H9 (cell line): ENCODE results near the gene SPRED2. TPM values are rescaled to one million over a fixed set of nuclear protein-coding genes. Genes with fewer than 3 reads are reported as not detected.

Experiments
- DNase-seq: peaks from one replicate; pipeline ENCODE4 v3.0.0-alpha.2; 2017
- H2AFZ ChIP-seq: one replicate; pipeline ENCODE4 v1.6.1; 2013; ENCODE audit warnings: mild to moderate bottlenecking, low read length, control low read depth, moderate library complexity
- H2AK5ac ChIP-seq: 2 replicates; pipeline ENCODE4 v1.6.1; 2013; ENCODE audit warnings: low read length, control low read depth, mixed read lengths; ENCODE audit not compliant: insufficient read length
- H2BK120ac ChIP-seq: one replicate; pipeline ENCODE4 v1.6.1; 2013; ENCODE audit warnings: low read depth, mild to moderate bottlenecking, low read length, control low read depth, inconsistent platforms; ENCODE audit not compliant: poor library complexity, severe bottlenecking
- H2BK12ac ChIP-seq: 2 replicates; pipeline ENCODE4 v1.6.1; 2013; ENCODE audit warnings: low read length, control low read depth, mixed read lengths, low read depth; ENCODE audit not compliant: insufficient read length
- H2BK15ac ChIP-seq: 2 replicates; pipeline ENCODE4 v1.6.1; 2013; ENCODE audit warnings: low read depth, low read length, control low read depth
- H2BK20ac ChIP-seq: one replicate; pipeline ENCODE4 v1.6.1; 2013; ENCODE audit warnings: low read depth, mild to moderate bottlenecking, low read length, control low read depth, inconsistent platforms; ENCODE audit not compliant: poor library complexity, severe bottlenecking
- H2BK5ac ChIP-seq: 2 replicates; pipeline ENCODE4 v1.6.1; 2013; ENCODE audit warnings: low read length, control low read depth, mixed read lengths; ENCODE audit not compliant: insufficient read length
- H3K14ac ChIP-seq: 2 replicates; pipeline ENCODE4 v1.6.1; 2013; ENCODE audit warnings: low read length, control low read depth; ENCODE audit not compliant: insufficient read depth
- H3K18ac ChIP-seq: 2 replicates; pipeline ENCODE4 v1.6.1; 2013; ENCODE audit warnings: low read depth, mild to moderate bottlenecking, mixed read lengths, low read length, control low read depth; ENCODE audit not compliant: insufficient read length
- H3K23ac ChIP-seq: 2 replicates; pipeline ENCODE4 v1.6.1; 2013; ENCODE audit warnings: low read length, control low read depth, mixed read lengths, low read depth; ENCODE audit not compliant: insufficient read length
- H3K23me2 ChIP-seq: 2 replicates; pipeline ENCODE4 v1.6.1; 2013; ENCODE audit warnings: low read depth, mild to moderate bottlenecking, mixed read lengths, low read length, control low read depth; ENCODE audit not compliant: insufficient read length, poor library complexity, severe bottlenecking
- H3K27ac ChIP-seq: 2 replicates; pipeline ENCODE4 v1.5.1; 2013; ENCODE audit warnings: low read length, control low read depth, mixed read lengths, low read depth; ENCODE audit not compliant: insufficient read length
- H3K27me3 ChIP-seq: 2 replicates; pipeline ENCODE4 v1.6.1; 2013; ENCODE audit warnings: low read length, control low read depth, inconsistent platforms; ENCODE audit not compliant: insufficient read depth
- H3K4ac ChIP-seq: 2 replicates; pipeline ENCODE4 v1.6.1; 2013; ENCODE audit warnings: low read depth, mild to moderate bottlenecking, control low read depth, inconsistent platforms, low read length, moderate library complexity
- H3K4me1 ChIP-seq: 2 replicates; pipeline ENCODE4 v1.6.1; 2013; ENCODE audit warnings: low read length, control low read depth, inconsistent platforms; ENCODE audit not compliant: insufficient read depth
- H3K4me2 ChIP-seq: 2 replicates; pipeline ENCODE4 v1.6.1; 2013; ENCODE audit warnings: low read length, control low read depth, mixed read lengths; ENCODE audit not compliant: insufficient read length, insufficient read depth
- H3K56ac ChIP-seq: 2 replicates; pipeline ENCODE4 v1.6.1; 2013; ENCODE audit warnings: low read depth, mild to moderate bottlenecking, mixed read lengths, low read length, control low read depth; ENCODE audit not compliant: insufficient read length
- H3K79me1 ChIP-seq: 2 replicates; pipeline ENCODE4 v1.6.1; 2013; ENCODE audit warnings: low read depth, mild to moderate bottlenecking, moderate library complexity, low read length, control low read depth, inconsistent platforms; ENCODE audit not compliant: insufficient read depth, poor library complexity, severe bottlenecking
- H3K79me2 ChIP-seq: 2 replicates; pipeline ENCODE4 v1.6.1; 2013; ENCODE audit warnings: low read length, control low read depth, inconsistent platforms; ENCODE audit not compliant: insufficient read depth
- H3K9ac ChIP-seq: 2 replicates; pipeline ENCODE4 v1.6.1; 2013; ENCODE audit warnings: low read length, control low read depth, mixed read lengths; ENCODE audit not compliant: insufficient read length; ENCODE audit errors: extremely low read depth
- H3K9me3 ChIP-seq: one replicate; pipeline ENCODE4 v1.6.1; 2013; ENCODE audit warnings: low read depth, low read length, inconsistent platforms; ENCODE audit not compliant: control insufficient read depth
- H3T11ph ChIP-seq: one replicate; pipeline ENCODE4 v1.6.1; 2013; ENCODE audit warnings: mild to moderate bottlenecking, low read length, control low read depth, inconsistent platforms
- H4K20me1 ChIP-seq: one replicate; pipeline ENCODE4 v1.6.1; 2013; ENCODE audit not compliant: control insufficient read depth, insufficient read length, insufficient read depth
- H4K5ac ChIP-seq: 2 replicates; pipeline ENCODE4 v1.6.1; 2013; ENCODE audit warnings: low read depth, mild to moderate bottlenecking, mixed read lengths, low read length, control low read depth; ENCODE audit not compliant: insufficient read length
- H4K8ac ChIP-seq: replicated peaks from 2 replicates; pipeline ENCODE4 v1.6.1; 2013; ENCODE audit warnings: low read length, control low read depth, mixed read lengths, low read depth; ENCODE audit not compliant: insufficient read length
- H4K91ac ChIP-seq: 2 replicates; pipeline ENCODE4 v1.6.1; 2013; ENCODE audit warnings: low read depth, mild to moderate bottlenecking, moderate library complexity, mixed read lengths, low read length, control low read depth; ENCODE audit not compliant: insufficient read length
- H3K27ac Mint-ChIP-seq, 3 experiments: 2 replicates in 2 of 3; 3 replicates in 1 of 3; pipeline ENCODE4 v1.8.0; 2020 to 2021; ENCODE audit warnings: mixed read lengths in 3 of 3, mild to moderate bottlenecking in 1 of 3, moderate library complexity in 1 of 3
- H3K27me3 Mint-ChIP-seq: 2 replicates; pipeline ENCODE4 v1.8.0; 2021; ENCODE audit warnings: low read depth, mild to moderate bottlenecking, moderate library complexity, mixed read lengths
- H3K36me3 Mint-ChIP-seq, 3 experiments: 2 replicates in 2 of 3; 3 replicates in 1 of 3; pipeline ENCODE4 v1.8.0; 2020 to 2021; ENCODE audit warnings: low read depth in 3 of 3, mixed read lengths in 3 of 3; ENCODE audit not compliant: insufficient read depth in 1 of 3
- H3K4me1 Mint-ChIP-seq, 2 experiments: 2 replicates each; pipeline ENCODE4 v1.8.0; 2020; ENCODE audit warnings: mixed read lengths in 2 of 2
- H3K4me3 Mint-ChIP-seq, 2 experiments: 2 replicates in 1 of 2; 3 replicates in 1 of 2; pipeline ENCODE4 v1.8.0; 2020 to 2021; ENCODE audit warnings: mild to moderate bottlenecking in 2 of 2, mixed read lengths in 2 of 2, moderate library complexity in 1 of 2
- H3K9me3 Mint-ChIP-seq, 2 experiments: 2 replicates in 1 of 2; 3 replicates in 1 of 2; pipeline ENCODE4 v1.8.0; 2020; ENCODE audit warnings: mild to moderate bottlenecking in 2 of 2, mixed read lengths in 2 of 2, moderate library complexity in 1 of 2
- CTCF ChIP-seq: fragments of 200-600 bp; sonication (generic); conservative IDR thresholded peaks from 3 replicates; pipeline ENCODE4 v1.8.0; 2021; ENCODE audit warnings: antibody characterized with exemption, mild to moderate bottlenecking
- WGBS: extraction: QIAGEN DNeasy Blood & Tissue Kit; methylation state at CpG from one replicate; pipeline ENCODE4 v1.1.7; 2013; ENCODE audit warnings: missing lambda C conversion rate, low lambda C conversion rate, mixed read lengths; ENCODE audit not compliant: insufficient read length; ENCODE audit errors: extremely low coverage; 5-methylcytosine and 5-hydroxymethylcytosine counted together
- total RNA-seq: library from RNA; stranded (reverse); gene quantifications from 2 replicates; pipeline ENCODE4 v1.2.1, GENCODE V29; 2021

Gene SPRED2
- total RNA-seq, 1 experiment from 2014 or later = 23.5 TPM

GRCh38 chr2:65261676-65262075, 170.7 kb downstream of the SPRED2 start:
- Mint-ChIP-seq H3K27ac (no peak overlapping the region), H3K4me3 (no peak overlapping the region), H3K36me3 (peaks cover 8 to 48% (median 24%) of the 10 kb centered on the region in 3 experiments; a peak in 6 of 7 replicates), H3K27me3 (no peaks in the 10 kb centered on the region; the same call in 1 of the 2 replicates), H3K9me3 (no peaks in the 10 kb centered on the region), H3K4me1 (no peaks in the 10 kb centered on the region)
- Histone ChIP-seq H3K4ac (no peak overlapping the region), H2BK15ac (no peak overlapping the region), H2BK5ac (no peak overlapping the region), H3K9me3 (no peaks in the 10 kb centered on the region), H4K91ac (no peak overlapping the region), H4K20me1 (no peaks in the 10 kb centered on the region), H3K9ac (no peak overlapping the region), H3T11ph (no peak overlapping the region), H3K18ac (no peak overlapping the region), H3K79me2 (no peaks in the 10 kb centered on the region), H3K4me2 (no peak overlapping the region), H4K5ac (no peak overlapping the region), H3K14ac (no peak overlapping the region), H3K56ac (no peak overlapping the region), H2AK5ac (no peak overlapping the region), H2BK12ac (no peak overlapping the region), H3K4me1 (no peaks in the 10 kb centered on the region), H3K23me2 (no peaks in the 10 kb centered on the region), H3K27me3 (no peaks in the 10 kb centered on the region), H3K79me1 (no peaks in the 10 kb centered on the region), H2AFZ (no peak overlapping the region), H3K27ac (no peak overlapping the region), H4K8ac (no peak overlapping the region), H3K23ac (no peak overlapping the region), H2BK20ac (no peak overlapping the region), H2BK120ac (no peak overlapping the region)
- WGBS = no CpG with 5 or more reads among the region's 3 CpGs
- DNase-seq = no peak
- no peak for TF ChIP-seq CTCF

Other genes with a start within 250 kb of the SPRED2 start
- 175 and 176 TPM in 2 replicates for gene ACTR2, start 204.8 kb downstream of the SPRED2 start, total RNA-seq